Measurements from ENCODE around the gene LPAR2. TPM values are rescaled to one million over a fixed set of nuclear protein-coding genes. Genes with fewer than 3 reads are reported as not detected.
A peak's percentile ranks its signal among the peaks of the same experiment; 100 is the strongest.

Gene LPAR2
- total RNA-seq, 1 experiment from 2014 or later = 27.3 TPM

GRCh38 chr19:19647037-19647835 is 19.2 kb upstream of the LPAR2 start:
- Mint-ChIP-seq H3K36me3 (ENCODE audit: insufficient read depth, unreplicated experiment) (peaks cover 39% of the 10 kb centered on the region), H3K27ac (ENCODE audit: unreplicated experiment) (no peak overlapping the region), H3K4me1 (ENCODE audit: low read depth, unreplicated experiment) (peaks cover 6% of the 10 kb centered on the region), H3K9me3 (ENCODE audit: low read depth, unreplicated experiment) (no peaks in the 10 kb centered on the region), H3K27me3 (ENCODE audit: unreplicated experiment) (no peaks in the 10 kb centered on the region), H3K4me3 (ENCODE audit: low read depth, unreplicated experiment) (no peak overlapping the region)
- no TSS peak for BruUV-seq (replicated peaks)
- intact Hi-C loops (cut with micrococcal nuclease; ENCODE audit: unreplicated experiment) = no loop called here
- CTCF ChIA-PET = no interaction called here
- no peak for TF ChIP-seq CTCF (IDR thresholded peaks at IDR 0.05; ENCODE audit: unreplicated experiment)
- no peak for DNase-seq

- H3K27ac Mint-ChIP-seq (ENCODE audit: unreplicated experiment) = no peak overlapping the region
- H3K4me3 Mint-ChIP-seq (ENCODE audit: low read depth, unreplicated experiment) = no peak overlapping the region
- peaks cover 8% of the 10 kb centered on the region for H3K4me1 Mint-ChIP-seq (ENCODE audit: low read depth, unreplicated experiment)
- H3K36me3 Mint-ChIP-seq (ENCODE audit: insufficient read depth, unreplicated experiment) = peaks cover 39% of the 10 kb centered on the region
- H3K9me3 Mint-ChIP-seq (ENCODE audit: low read depth, unreplicated experiment) = no peaks in the 10 kb centered on the region
- CTCF ChIA-PET = no interaction called here
- H3K27me3 Mint-ChIP-seq (ENCODE audit: unreplicated experiment) = no peaks in the 10 kb centered on the region
- no TSS peak for BruUV-seq (replicated peaks)
- TF ChIP-seq CTCF (IDR thresholded peaks at IDR 0.05; ENCODE audit: unreplicated experiment) = no peak
- DNase-seq = no peak
- intact Hi-C loops (cut with micrococcal nuclease; ENCODE audit: unreplicated experiment) = no loop called here
Measured at GRCh38 chr19:19645233-19645870, 17.3 kb upstream of the LPAR2 start.

- H3K36me3 Mint-ChIP-seq (ENCODE audit: insufficient read depth, unreplicated experiment) = peaks cover 34% of the 10 kb centered on the region
Measured at GRCh38 chr19:19644054-19644388, 16.0 kb upstream of the LPAR2 start.

More at GRCh38 chr19:19644054-19644388, 16.0 kb upstream of the LPAR2 start:
- DNase-seq = no peak
- Mint-ChIP-seq H3K9me3 (ENCODE audit: low read depth, unreplicated experiment) (no peaks in the 10 kb centered on the region), H3K4me3 (ENCODE audit: low read depth, unreplicated experiment) (peak overlapping the region; percentile 87), H3K27ac (ENCODE audit: unreplicated experiment) (peak overlapping the region; percentile 67), H3K4me1 (ENCODE audit: low read depth, unreplicated experiment) (peaks cover 8% of the 10 kb centered on the region), H3K27me3 (ENCODE audit: unreplicated experiment) (no peaks in the 10 kb centered on the region)
- BruUV-seq (replicated peaks) = no TSS peak
- CTCF ChIA-PET = interaction anchor here (1.0 to 1.2 kb wide), 2 partner anchors 15 to 112 kb away, joined by 3 to 4 read pairs; no protein-coding TSS in a partner anchor
- no peak for TF ChIP-seq CTCF (IDR thresholded peaks at IDR 0.05; ENCODE audit: unreplicated experiment)
- intact Hi-C loops (cut with micrococcal nuclease; ENCODE audit: unreplicated experiment) = loop anchor here (1.0 kb wide), 1 partner anchor 112 kb away; no protein-coding TSS in a partner anchor
